HEK293T (cell line): ENCODE results near the gene LTB4R.

Source experiments
- BHLHE40 ChIP-seq: fragments of 450-650 bp; IDR thresholded peaks from 2 replicates; pipeline ENCODE4 v1.6.1; 2016; ENCODE audit warnings: mild to moderate bottlenecking, moderate library complexity, borderline replicate concordance
- CTBP1 ChIP-seq: fragments of 450-650 bp; IDR thresholded peaks from 2 replicates; pipeline ENCODE4 v1.6.1; 2016; ENCODE audit warnings: borderline replicate concordance
- FOXK2 ChIP-seq: fragments of 450-650 bp; IDR thresholded peaks from 2 replicates; pipeline ENCODE4 v1.6.1; 2016; ENCODE audit warnings: mild to moderate bottlenecking
- FOXM1 ChIP-seq: fragments of 450-650 bp; IDR thresholded peaks from 2 replicates; pipeline ENCODE4 v1.6.1; 2017; ENCODE audit warnings: mild to moderate bottlenecking, borderline replicate concordance
- HDGF ChIP-seq: fragments of 450-650 bp; IDR thresholded peaks from 2 replicates; pipeline ENCODE4 v1.6.1; 2017; ENCODE audit warnings: antibody characterized with exemption, borderline replicate concordance
- L3MBTL2 ChIP-seq: fragments of 450-650 bp; conservative IDR thresholded peaks from 2 replicates; pipeline ENCODE4 v1.6.1; 2016; ENCODE audit warnings: mild to moderate bottlenecking
- LEF1 ChIP-seq: fragments of 450-650 bp; IDR thresholded peaks from 2 replicates; pipeline ENCODE4 v1.6.1; 2017; ENCODE audit warnings: mild to moderate bottlenecking, borderline replicate concordance
- SP1 ChIP-seq: fragments of 450-650 bp; IDR thresholded peaks from 2 replicates; pipeline ENCODE4 v1.6.1; 2017
- SUZ12 ChIP-seq: fragments of 450-650 bp; IDR thresholded peaks from 2 replicates; pipeline ENCODE4 v1.6.1; 2016; ENCODE audit warnings: mild to moderate bottlenecking
- TARDBP ChIP-seq: fragments of 450-650 bp; IDR thresholded peaks from 2 replicates; pipeline ENCODE4 v1.6.1; 2016

- TF ChIP-seq LEF1 (no peak), SP1 (no peak), BHLHE40 (no peak), CTBP1 (no peak), TARDBP (no peak), L3MBTL2 (no peak), FOXK2 (no peak), SUZ12 (no peak), FOXM1 (no peak), HDGF (no peak)
These were observed 28.2 kb downstream of the LTB4R start, which contains the start of gene RIPK3 for GRCh38 chr14:24339284-24340151.
